Measurements from ENCODE around the gene GLRX.
A peak's percentile ranks its signal among the peaks of the same experiment; 100 is the strongest.

Gene GLRX

GRCh38 chr5:95806687-95807086 lies 15.8 kb downstream of the GLRX start:
- no peak for DNase-seq

DNA sequence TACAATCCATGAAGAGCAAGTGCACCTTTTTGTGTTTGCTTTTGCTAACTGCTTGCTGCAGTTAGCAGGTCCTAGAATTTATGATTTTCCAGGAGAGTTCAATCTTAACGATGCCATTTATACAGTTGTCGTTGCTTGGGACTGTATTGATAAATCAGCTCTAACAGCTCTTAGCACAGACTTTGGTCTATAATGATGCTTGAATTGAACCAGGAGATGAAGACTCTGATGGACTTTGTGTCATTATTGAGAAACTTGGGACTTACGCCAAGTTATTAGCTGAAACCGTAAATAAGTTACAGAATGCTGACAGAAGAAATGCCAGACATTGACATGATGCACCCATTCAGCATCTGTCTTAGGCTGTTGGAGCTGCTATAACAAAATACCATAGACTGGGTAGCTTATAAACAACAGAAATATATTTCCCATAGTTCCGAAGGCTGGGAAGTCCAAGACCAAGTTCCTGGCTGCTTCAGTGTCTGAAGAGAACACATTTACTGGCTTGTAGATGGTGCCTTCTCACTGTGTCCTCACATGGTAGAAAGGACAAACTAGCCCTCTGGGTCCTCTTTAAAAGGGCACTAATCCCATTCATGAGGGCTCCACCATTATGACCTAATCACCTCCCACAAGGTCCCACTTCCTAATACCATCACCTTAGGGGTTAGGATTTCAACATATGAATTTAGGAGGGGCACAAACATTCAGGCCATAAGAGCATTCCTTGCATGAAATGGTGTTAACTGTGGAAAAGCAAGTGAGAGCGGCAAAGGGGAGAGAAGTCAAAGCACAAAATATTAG lies 17.6 kb downstream of the GLRX start:
- DNase-seq: no peak

DNA sequence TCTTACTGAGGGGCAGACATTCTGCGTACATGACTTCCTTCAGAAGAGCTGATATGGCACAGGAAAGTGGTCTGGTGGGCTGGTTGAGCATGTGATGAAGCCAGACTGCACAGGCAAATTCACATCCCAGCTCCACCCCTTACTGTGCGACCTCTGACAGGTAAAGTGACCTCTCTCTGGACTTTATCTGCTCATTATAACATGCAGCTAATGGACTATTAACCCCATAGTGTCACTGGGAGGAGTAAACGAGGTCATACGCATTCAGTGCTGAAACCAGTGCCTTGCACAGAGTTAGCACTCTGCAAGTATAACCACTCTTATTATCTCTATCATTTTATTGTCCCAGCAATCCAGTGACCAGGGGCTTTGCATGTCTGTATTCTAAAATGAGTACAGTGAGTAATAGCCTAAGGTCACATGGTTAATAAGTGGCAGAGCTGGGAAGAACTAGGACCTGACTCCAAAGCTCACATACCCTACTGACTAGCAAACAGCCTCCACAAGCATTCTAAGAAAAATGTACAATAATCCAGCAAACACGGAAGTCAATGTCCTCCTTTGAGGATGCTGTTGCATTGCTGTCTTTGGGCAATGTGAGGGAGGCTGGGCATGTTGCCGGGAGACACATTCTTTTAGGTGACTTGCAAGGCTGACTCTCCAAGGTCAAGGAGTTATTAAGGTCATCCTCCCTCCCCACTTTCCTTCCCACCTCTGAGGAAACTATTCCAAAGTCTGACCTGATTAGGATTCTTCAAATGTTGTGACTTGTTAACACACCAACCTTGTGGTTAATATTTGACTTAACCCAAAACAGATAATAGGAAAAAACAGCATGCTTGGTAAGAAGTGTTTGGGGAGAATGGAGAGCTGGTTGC lies 19.0 kb downstream of the GLRX start:
- no peak for DNase-seq

DNA sequence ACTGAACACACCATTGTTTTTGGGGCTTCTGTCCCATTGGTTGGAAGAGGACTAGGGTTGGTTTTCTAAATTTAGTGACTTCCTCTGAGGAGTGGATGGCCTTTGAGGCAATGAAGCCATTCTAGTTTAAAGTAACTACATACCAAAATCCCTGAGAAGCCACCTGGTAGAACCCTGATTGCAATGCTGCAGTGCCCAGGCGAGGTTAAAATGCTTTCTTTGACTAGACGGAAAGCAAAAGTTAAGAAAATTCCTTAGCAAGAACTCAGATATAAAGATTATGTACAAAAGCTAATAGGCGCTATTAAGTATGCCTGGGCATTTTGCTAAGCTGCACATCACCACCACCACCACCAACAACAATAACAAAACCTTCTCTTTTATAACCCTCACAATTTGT lies 20.6 kb downstream of the GLRX start:
- no peak for DNase-seq

GRCh38 chr5:95801532-95801931 lies 21.0 kb downstream of the GLRX start:
- no peak for DNase-seq

DNA sequence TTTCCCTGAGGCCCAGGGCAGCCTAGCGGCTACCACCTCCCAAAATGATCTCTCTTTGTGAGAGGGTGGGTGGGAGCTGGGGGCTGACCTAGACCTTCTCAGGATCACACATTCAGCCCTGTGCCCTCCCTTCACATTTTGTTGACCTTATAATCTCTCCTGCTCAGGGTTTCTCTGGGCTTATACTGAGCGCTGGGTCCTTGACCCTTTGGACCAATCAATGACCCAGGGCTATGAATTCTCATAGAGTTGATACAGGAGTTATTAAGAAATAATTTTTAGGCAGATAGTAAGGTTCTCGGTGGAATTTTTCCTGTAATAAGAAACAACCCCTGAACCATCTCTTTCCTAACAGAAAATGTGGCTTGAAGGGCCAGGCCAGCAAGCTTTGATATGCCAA lies 22.0 kb downstream of the GLRX start:
- no peak for DNase-seq

DNA sequence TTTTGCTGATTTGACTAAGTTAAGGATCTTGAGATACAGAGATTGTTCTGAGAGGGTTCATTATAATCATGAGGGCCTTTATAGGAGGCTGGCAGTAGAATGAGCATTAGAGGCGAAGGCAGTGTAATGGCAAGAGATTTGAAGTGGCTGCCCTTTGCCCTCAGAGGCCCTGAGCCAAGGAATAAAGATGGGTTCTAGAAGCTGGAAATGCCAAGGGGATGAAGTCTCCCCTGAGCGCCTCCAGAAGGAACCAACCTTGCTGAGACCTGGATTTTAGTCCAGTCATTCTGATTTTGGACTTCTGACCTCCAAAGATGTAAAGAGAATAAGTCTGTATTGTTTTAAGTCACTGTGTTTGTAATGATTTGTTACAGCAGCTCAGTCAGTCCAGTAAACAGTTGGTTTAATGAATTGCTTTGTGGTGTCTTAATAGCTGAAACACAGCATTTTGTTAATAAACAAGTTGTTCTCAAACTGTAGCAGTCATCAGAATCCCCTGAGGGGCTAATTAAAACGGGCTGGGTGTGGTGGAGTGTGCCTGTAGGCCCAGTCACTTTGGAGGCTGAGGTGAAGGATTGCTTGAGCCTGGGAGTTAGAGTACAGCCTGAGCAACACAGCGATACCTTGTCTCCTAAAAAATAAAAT lies 23.2 kb downstream of the GLRX start:
- DNase-seq: no peak

GRCh38 chr5:95798545-95798944 lies 24.0 kb downstream of the GLRX start:
- DNase-seq: no peak

- no peak for DNase-seq
Measured at GRCh38 chr5:95798048-95798447, 24.5 kb downstream of the GLRX start.

DNA sequence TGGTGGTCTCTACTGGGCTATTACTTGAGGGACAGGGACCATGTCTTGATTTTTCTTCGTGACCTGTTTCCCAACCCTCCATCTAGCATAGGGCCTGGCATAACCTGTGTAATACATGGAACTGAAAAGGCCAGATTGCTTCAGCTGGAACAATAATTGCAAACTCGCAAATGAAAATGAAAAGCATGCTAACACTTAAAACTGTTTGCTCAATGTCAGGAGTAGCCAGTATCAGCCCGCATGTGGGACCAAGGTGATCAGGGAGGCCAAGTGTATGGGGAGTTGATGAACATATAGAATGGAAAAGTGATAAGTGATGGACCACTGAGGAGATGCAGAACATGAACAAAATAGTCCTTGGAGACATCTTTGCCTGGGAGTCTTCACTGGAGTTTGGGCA lies 25.2 kb downstream of the GLRX start:
- DNase-seq: no peak

DNA sequence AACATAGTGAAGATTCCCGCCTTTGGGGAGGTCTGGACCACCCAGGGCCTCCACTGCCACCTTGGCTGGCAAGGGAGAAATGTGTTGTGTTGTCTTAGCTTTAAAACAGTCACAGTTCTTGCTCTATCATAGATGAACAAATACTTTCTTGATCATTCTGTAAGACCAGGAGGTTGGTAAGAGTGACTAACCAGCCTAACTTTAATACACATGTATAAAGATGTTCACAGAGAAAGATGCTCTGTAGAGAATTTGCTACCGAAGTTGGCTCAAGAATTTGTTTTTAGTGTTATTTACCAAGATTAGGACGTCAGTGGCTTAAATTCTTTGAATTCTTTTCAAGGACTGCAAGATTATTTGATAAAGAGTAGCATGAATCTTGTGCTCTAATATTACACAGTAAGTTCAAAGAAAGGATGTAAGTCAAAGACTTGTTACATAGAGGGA lies 28.4 kb downstream of the GLRX start:
- DNase-seq: no peak

- no peak for DNase-seq
Measured at GRCh38 chr5:95791751-95792150, 30.8 kb downstream of the GLRX start.

DNA sequence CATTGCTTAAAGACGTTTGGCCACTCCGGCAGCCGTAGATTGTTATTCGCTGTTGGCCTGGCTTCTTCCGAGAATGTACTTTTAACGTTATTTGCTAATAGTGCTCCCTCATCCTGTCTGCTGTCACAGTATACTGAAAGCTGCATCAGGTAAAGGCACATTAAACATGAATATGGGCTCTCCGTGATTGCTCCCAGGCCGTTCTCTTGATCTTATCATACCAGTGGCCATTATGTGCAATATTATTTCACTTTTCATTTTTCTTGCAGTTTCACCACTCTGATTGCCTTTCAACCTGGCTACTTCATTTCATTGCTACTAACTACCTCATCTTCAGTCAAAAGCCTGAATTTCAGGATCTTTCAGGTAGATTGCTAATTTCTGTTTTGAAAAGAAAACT lies 34.0 kb downstream of the GLRX start:
- DNase-seq: no peak

DNA sequence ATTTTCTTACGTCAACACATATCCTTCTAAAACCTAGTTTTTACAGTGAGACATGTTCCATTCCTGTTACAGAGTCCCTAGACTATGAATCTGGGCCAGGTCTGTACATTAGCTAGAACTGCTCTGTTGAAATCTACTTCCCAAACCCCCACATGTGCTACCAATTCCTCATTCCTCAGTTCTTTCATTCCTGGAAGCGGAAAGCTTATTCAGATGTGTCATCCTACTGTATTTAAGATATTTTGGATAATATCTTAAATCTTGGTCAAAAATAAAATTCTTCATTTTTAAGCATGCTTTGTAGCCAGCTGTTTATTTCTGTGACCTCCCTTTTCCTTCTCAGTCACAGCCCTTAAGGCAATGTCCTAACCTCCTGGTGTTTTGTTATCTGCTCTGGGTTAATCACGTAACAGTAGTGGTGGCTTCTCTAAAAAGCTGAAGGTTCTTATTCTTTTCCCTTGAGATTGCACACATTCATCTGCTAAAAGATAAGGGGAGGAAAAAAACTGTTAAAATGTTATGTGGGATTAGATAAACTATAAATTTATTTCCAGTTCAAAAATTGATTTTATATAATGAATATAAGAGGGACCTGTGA lies 35.6 kb downstream of the GLRX start:
- DNase-seq: no peak

DNA sequence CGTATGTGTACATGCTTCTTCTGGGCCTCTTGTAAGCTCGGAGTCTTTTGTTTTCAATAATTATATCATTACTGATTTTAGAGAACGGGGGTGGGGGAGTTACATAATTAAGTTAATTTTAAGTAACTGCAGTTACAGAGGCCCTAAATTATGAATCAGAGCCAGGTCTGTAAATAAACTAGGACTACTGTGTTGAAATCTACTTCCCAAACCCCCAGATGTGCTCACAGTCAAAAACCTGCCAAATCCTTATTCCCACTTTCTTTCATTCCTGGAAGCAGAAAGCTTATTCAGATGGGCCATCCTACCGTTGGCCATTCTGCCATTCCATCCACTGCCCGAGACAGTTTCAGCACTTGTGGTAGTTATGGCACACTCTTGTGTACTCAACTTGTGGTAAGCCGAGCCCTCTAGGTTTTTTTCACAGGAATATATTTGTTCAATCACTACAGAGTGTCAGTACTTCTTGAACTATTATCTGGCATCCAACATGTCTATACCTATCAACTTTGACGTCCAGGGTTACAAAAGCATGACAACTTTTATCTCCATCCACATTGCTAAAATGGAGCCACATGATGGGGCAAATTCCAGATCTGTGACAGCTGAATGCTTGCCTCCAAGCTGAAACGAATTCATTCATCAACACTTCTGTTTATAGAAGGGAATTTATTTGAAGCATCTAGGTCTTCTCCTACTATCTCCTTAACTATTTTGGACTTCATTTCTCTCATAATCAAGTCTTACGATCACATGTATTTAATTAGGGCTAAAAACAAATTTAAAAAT lies 37.8 kb downstream of the GLRX start:
- DNase-seq: no peak

DNA sequence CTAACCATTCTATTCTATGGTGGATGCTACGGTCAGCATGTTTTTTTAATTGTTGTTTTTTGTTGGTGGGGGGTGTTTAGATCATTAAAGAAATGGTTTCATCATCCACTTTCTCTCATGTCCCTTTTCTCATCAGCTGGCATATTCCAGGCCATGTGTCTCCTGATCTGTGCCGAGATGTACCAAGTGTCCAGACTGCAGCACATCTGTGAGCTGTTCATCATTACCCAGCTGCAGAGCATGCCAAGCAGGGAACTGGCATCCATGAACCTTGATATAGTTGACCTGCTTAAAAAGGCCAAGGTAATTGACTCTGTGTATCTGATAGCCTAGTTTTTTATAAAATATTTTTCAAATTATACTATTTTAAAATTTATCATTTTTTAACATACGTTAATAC lies 38.9 kb downstream of the GLRX start:
- DNase-seq: no peak

DNA sequence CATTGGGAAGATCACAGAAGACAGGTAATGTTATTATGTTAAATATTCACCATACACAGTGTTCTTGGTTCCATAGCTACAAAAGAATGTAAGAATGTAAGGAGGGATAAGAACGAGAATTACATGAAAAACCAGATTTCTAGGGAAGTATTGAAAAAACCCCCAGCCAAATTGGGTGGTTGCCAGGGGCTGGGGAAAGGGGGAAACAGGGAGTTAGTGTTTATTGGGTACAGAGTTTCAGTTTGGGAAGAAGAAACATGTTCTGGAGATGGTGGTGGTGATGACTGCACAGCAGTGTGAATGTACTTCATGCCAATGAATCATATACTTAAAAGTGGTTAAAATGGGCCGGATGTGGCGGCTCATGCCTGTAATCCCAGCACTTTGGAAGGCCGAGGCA lies 40.3 kb downstream of the GLRX start:
- DNase-seq: no peak

- DNase-seq: peak; percentile 37
Measured at GRCh38 chr5:95781101-95781583, 41.4 kb downstream of the GLRX start.

- no peak for DNase-seq
Measured at GRCh38 chr5:95780597-95780996, 41.9 kb downstream of the GLRX start.

GRCh38 chr5:95779611-95780010 lies 42.9 kb downstream of the GLRX start:
- DNase-seq: no peak

GRCh38 chr5:95778713-95779436 lies 43.7 kb downstream of the GLRX start:
- DNase-seq: no peak

- no peak for DNase-seq
Measured at GRCh38 chr5:95777441-95777840, 45.1 kb downstream of the GLRX start.
